Right lobe of liver (tissue), 4 donors: ENCODE measurements around the gene FGF5.

Experiments
- CTCF ChIP-seq, 4 donors: fragments of 200-600 bp in 3 of 4; fragments of 450-650 bp in 1 of 4; IDR thresholded peaks; one replicate each; pipeline versions ENCODE4 v1.5.1 to v1.8.0; 2016 to 2022; ENCODE audit warnings: antibody characterized with exemption in 4 of 4, mild to moderate bottlenecking in 2 of 4
- POLR2A ChIP-seq: fragments of 450-650 bp; IDR thresholded peaks from one replicate; pipeline ENCODE4 v1.6.1; 2017; ENCODE audit warnings: antibody characterized with exemption, mild to moderate bottlenecking
- donor health status: DM: no; HTN: no; CAD: no.
- donor health status: DM: no; HTN: no; CAD: no.
- donor health status: DM: no; HTN: yes; CAD: no.

GRCh38 chr4:80264352-80264647 lies 2.2 kb upstream of the FGF5 start:
- TF ChIP-seq CTCF (IDR thresholded peaks at IDR 0.05) = no peak
- TF ChIP-seq POLR2A = no peak
